HG03139 (cell line): Measurements from ENCODE around the gene EML1.
"Not testable (repeated sequence)": the region's sequence is repeated elsewhere in the genome, so short reads cannot be mapped to it uniquely, and the experiment has no call there.

Experiments
- ATAC-seq: cut with Tn5 transposase; IDR thresholded peaks from one replicate; pipeline ENCODE4 v1.9.1; 2021; ENCODE audit not compliant: unreplicated experiment

The EML1 gene

GRCh38 chr14:99755068-99755405 is 38.2 kb upstream of the EML1 start:
- ATAC-seq: no peak

- no peak for ATAC-seq
Measured at GRCh38 chr14:99755629-99756603, 37.3 kb upstream of the EML1 start.

- no peak for ATAC-seq
Measured at GRCh38 chr14:99756796-99757195, 36.4 kb upstream of the EML1 start.

DNA sequence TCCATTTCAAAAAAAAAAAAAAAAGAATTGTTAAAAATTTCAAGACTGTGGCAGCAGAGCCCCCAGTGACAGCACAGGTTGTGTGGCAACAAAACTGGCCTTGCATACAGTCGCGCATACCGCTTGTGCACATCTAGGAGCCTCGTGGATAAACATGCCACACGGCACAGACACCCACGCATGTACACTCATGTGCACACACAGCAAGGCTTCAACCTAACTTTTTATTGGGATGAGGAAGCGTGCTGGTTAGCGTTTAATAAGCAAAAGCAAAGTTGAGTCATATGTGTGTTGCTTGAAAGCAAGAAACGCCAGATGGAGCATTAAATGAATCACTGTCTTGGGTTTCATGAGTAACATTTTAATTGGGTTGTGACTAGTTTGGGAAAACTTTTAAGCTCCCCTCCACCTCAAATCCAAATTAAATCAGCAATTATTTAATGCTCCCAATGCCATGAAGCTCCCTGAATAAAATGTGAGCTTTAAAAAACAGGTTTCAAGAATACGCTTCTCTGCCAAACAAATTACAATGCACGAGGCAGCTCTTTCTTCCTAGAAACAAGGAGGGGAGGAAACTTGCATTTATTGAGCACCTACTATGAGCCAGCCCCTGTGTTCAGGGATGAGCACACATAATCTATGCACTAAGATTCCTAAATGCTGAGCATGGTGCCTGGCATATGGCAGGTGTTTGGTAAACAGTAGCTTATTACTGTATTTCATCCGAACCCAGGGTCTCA is 35.7 kb upstream of the EML1 start:
- no peak for ATAC-seq

DNA sequence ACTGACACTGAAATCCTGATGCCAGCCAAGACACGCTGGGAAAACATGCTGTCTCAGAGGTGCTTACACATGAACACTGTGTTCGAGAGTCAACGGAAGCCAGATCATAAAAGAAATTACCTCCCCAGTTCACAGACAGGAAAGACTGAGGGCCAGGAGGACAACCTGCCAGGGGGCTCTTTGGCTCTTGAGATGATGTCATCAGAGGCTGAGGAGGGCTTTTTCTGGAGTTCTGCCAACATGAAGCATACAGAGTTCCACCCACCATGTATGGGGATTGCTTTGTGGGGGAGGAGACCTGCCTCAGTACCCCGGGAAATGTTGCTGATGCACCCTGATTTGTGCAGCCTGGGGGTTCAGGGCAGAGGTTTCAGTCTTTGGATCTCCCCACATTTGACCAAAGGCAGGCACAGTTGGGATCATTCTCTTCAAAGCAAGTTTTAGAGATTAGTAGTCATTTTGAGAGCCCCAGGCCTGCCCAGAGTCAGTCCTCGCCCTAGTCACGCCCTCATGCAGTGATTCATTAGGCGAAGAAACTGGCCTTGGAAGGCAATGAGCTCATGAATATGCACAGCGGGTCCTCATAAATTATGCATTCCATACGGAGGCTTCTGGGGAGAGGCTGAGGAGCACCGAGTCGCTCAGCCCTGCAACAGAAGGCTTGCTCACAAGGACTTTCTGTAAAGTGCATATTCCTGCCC is 34.9 kb upstream of the EML1 start:
- no peak for ATAC-seq

DNA sequence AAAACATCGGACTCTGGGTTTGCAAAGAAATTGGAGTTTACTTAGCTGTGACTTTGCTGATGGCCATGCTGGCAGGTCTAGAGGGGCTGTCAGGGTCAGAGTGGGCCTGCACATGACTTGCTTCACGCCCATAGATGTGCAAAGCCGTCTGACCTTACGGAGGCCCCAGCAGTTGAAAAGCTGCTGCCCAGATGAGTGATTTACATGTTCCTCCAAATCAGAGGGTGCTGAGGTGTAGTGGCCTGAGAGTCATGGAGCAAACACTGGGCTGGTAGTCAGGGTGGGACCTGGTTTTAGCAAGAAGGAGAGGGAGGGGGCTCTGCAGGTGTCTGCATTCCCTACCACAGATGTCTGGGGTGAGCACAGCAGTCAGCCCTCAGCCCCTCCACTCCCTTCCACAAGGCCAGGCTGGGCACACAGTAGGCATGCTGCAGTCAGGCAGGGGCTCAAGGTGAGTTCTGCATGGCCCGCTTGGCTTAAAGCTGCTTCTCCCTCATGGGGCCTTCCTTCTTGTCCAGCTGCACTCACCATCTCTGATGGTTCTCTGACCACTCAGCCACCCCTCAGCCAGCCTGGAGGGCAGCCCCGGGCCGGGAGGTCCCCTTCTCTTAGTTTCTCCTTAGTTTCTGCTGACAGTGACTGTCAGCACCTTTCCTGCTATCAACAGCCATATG is 34.2 kb upstream of the EML1 start:
- no peak for ATAC-seq

DNA sequence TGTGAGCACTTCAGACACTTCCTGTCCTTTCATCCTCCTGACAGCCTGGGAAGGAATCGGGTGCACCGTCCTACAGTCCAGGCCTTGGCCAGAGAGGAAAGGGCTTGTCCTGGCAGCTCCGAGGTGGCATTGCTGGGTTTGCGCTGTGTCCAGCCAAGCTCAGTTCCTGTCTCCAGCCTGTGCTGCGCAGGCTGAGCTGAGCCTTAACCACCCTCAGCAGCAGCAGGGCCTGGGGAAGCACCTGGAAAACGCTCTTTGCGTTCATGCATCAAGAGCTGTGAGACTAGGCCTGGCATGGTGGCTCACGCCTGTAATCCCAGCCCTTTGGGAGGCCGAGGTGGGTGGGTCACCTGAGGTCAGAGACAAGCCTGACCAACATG is 33.7 kb upstream of the EML1 start:
- ATAC-seq: no peak

GRCh38 chr14:99760817-99761216 is 32.4 kb upstream of the EML1 start:
- ATAC-seq: no peak

GRCh38 chr14:99762911-99763310 is 30.3 kb upstream of the EML1 start:
- not testable (repeated sequence) for ATAC-seq

- no peak for ATAC-seq
Measured at GRCh38 chr14:99763527-99764221, 29.5 kb upstream of the EML1 start.

- ATAC-seq: no peak
Measured at GRCh38 chr14:99764222-99764706, 28.9 kb upstream of the EML1 start.

- no peak for ATAC-seq
Measured at GRCh38 chr14:99768381-99768780, 24.8 kb upstream of the EML1 start.

DNA sequence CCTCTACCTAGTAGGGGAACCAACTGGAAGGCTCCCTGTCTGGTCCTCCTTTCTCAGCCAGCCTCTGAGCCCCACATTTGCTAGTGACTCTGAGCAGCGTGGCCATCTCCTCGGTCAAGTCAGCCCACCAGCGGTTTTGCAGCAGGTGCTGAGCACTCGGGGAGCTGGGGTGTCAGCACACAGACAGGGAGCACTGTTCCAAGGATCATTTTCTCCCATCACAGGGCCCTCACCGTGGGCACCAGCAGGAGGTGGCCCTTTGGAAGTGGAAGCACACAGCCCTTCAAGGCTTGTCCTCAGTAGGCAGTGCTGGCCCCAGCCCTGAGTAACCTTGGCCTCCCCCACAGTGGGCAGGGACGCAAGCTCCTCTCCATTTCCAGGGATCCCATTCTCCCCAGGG is 24.1 kb upstream of the EML1 start:
- no peak for ATAC-seq

DNA sequence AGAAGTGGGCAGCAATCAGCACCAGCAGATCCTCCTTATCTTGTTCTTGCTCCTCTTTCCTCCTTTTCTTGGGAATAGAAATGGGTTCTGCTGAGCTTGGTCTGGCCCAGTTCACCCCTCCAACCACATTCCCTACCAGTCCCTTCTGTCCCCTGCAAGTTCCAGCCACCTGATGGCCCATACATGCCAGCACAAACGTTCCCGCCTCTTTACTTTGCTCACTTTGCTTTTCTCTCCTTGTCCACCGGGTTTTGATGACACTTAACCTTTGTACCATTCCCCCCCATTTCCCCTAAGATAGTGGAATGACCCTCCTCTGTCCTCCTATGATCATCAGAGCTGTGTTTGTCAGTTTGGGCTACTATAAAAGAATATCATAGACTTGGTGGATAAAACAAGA is 23.4 kb upstream of the EML1 start:
- ATAC-seq: no peak

GRCh38 chr14:99772371-99773283 is 20.6 kb upstream of the EML1 start:
- ATAC-seq: no peak

DNA sequence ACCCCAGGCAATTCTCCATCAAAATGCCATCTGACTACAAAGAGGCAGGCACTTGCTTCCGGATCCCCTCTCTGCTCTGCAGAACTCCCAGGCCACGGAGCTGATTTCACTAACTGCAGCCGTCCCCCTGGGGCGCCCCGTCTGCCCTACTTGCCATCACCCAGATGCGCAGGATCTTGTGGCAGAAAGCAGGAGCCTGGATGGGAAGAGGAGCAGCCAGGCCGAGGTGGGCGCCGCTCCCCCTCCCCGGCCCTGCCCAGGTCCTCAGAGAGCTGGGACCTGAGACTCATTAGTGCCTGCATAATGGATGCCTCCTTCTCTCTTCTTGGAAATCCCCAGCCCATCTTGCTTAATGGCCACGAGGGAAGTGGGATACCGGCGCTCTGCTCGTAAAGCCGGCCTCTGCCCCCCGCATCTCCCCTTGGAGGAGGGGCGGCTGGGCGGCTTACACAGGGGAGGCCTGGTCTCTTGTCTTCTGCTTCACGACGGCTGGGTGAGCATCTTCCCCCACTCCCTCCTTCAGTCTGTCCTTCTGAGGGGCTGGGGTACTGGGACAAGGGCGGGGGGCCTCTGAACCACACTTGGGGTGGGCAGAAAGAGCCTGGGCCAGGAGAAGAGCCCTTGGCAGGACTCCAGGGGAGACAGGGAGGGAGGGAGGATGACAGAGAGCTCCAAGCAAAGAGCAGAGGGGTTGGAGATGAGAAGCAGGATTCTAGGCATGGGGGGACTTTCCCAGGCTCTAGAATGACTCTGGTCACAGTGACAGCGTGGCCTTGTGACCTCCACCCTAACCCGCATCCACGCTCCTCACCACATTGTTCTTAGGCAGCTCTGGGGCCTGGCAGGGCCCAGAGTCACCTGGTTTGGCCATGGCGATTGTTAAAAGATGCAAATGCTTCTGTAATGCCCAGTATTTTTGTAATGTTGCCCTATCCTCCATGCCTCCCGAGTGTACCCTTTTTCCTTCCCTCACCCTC is 19.4 kb upstream of the EML1 start:
- ATAC-seq: no peak

GRCh38 chr14:99774556-99775307 is 18.5 kb upstream of the EML1 start:
- no peak for ATAC-seq
